Endodermal cell (in vitro differentiated cells): ENCODE measurements around the gene FPR1. TPM values are rescaled to one million over a fixed set of nuclear protein-coding genes. Genes with fewer than 3 reads are reported as not detected.

Source experiments
- DNase-seq: peaks from one replicate; pipeline ENCODE4 v3.0.0-alpha.2; 2017
- H3K27ac ChIP-seq: 2 replicates; pipeline ENCODE4 v1.5.1; 2013; ENCODE audit warnings: mild to moderate bottlenecking, low read depth, low read length, moderate library complexity
- H3K27me3 ChIP-seq: 2 replicates; pipeline ENCODE4 v1.6.1; 2013; ENCODE audit warnings: mild to moderate bottlenecking, low read length, moderate library complexity; ENCODE audit not compliant: insufficient read depth, control insufficient read depth, poor library complexity, severe bottlenecking
- H3K36me3 ChIP-seq: 2 replicates; pipeline ENCODE4 v1.7.0; 2013; ENCODE audit warnings: mild to moderate bottlenecking, low read length, moderate library complexity; ENCODE audit not compliant: control insufficient read depth, insufficient read depth
- H3K4me1 ChIP-seq: one replicate; pipeline ENCODE4 v1.7.0; 2013; ENCODE audit warnings: low read length; ENCODE audit not compliant: control insufficient read depth, insufficient read depth
- H3K4me3 ChIP-seq: 2 replicates; pipeline ENCODE4 v1.5.1; 2013; ENCODE audit warnings: mild to moderate bottlenecking, low read length, moderate library complexity
- H3K9ac ChIP-seq: 2 replicates; pipeline ENCODE4 v1.6.1; 2013; ENCODE audit warnings: mild to moderate bottlenecking, low read length, moderate library complexity; ENCODE audit not compliant: poor library complexity, severe bottlenecking; ENCODE audit errors: extremely low read depth
- H3K9me3 ChIP-seq: 2 replicates; pipeline ENCODE4 v1.6.1; 2013; ENCODE audit warnings: mild to moderate bottlenecking, low read length, moderate library complexity; ENCODE audit not compliant: control insufficient read depth
- H3K27ac Mint-ChIP-seq: 2 replicates; pipeline ENCODE4 v1.8.0; 2020; ENCODE audit warnings: mixed read lengths
- H3K27me3 Mint-ChIP-seq: 2 replicates; pipeline ENCODE4 v1.8.0; 2021; ENCODE audit warnings: mild to moderate bottlenecking, mixed read lengths; ENCODE audit not compliant: insufficient read depth
- H3K36me3 Mint-ChIP-seq: 2 replicates; pipeline ENCODE4 v1.8.0; 2020; ENCODE audit warnings: low read depth, mixed read lengths
- H3K4me1 Mint-ChIP-seq: 2 replicates; pipeline ENCODE4 v1.8.0; 2020; ENCODE audit warnings: mixed read lengths
- H3K4me3 Mint-ChIP-seq: 2 replicates; pipeline ENCODE4 v1.8.0; 2020; ENCODE audit warnings: mild to moderate bottlenecking, moderate library complexity, mixed read lengths
- H3K9me3 Mint-ChIP-seq: 2 replicates; pipeline ENCODE4 v1.8.0; 2020; ENCODE audit warnings: mild to moderate bottlenecking, mixed read lengths
- CTCF ChIP-seq: fragments of 200-600 bp; sonication (generic); conservative IDR thresholded peaks from 2 replicates; pipeline ENCODE4 v1.5.0; 2021; ENCODE audit warnings: antibody characterized with exemption, mild to moderate bottlenecking
- WGBS, 2 experiments: methylation state at CpG; one replicate each; pipeline versions ENCODE4 v1.1.5 to v1.1.7; 2013; ENCODE audit warnings: missing lambda C conversion rate in 2 of 2, mixed read lengths in 1 of 2; ENCODE audit not compliant: insufficient coverage in 1 of 2, insufficient read length in 1 of 2; 5-methylcytosine and 5-hydroxymethylcytosine counted together
- total RNA-seq, 2 donors: library from RNA; stranded (reverse); fragmentation: NEBNext Ultra II Directional in 1 of 2; extraction: Animal tissue kit (Norgen Biotek cat#: 25700) in 1 of 2; gene quantifications; 2 replicates in 1 of 2; 3 replicates in 1 of 2; pipeline ENCODE4 v1.2.1, GENCODE V29; 2021

FPR1 gene
- total RNA-seq, 2 donors from 2014 or later = not detected

- Mint-ChIP-seq H3K9me3 (no peaks in the 10 kb centered on the region), H3K4me1 (no peaks in the 10 kb centered on the region)
These were observed 8.3 kb downstream of the FPR1 start for GRCh38 chr19:51743405-51743804.

GRCh38 chr19:51742789-51743188 is 8.9 kb downstream of the FPR1 start:
- Histone ChIP-seq H3K27ac (no peak overlapping the region), H3K4me3 (no peak overlapping the region), H3K36me3 (no peaks in the 10 kb centered on the region), H3K9ac (no peak overlapping the region), H3K27me3 (no peaks in the 10 kb centered on the region), H3K4me1 (no peaks in the 10 kb centered on the region), H3K9me3 (no peaks in the 10 kb centered on the region)
- WGBS, 2 experiments = 56 to 77% methylated on average over 3 to 6 of the region's 6 CpGs
- Mint-ChIP-seq H3K27ac (no peak overlapping the region), H3K4me3 (no peak overlapping the region), H3K36me3 (no peaks in the 10 kb centered on the region), H3K9me3 (no peaks in the 10 kb centered on the region), H3K27me3 (peaks cover 12% of the 10 kb centered on the region), H3K4me1 (no peaks in the 10 kb centered on the region)
- TF ChIP-seq CTCF = no peak
- DNase-seq = no peak

More at GRCh38 chr19:51743405-51743804, 8.3 kb downstream of the FPR1 start:
- Histone ChIP-seq H3K27me3 (no peaks in the 10 kb centered on the region), H3K9ac (no peak overlapping the region), H3K9me3 (no peaks in the 10 kb centered on the region), H3K27ac (no peak overlapping the region), H3K4me1 (no peaks in the 10 kb centered on the region), H3K36me3 (no peaks in the 10 kb centered on the region), H3K4me3 (no peak overlapping the region)
- Mint-ChIP-seq H3K36me3 (no peaks in the 10 kb centered on the region), H3K4me3 (no peak overlapping the region), H3K27me3 (peaks cover 12% of the 10 kb centered on the region), H3K27ac (no peak overlapping the region)
- WGBS, 2 experiments = 92 to 100% methylated on average over 2 to 3 of the region's 3 CpGs
- no peak for DNase-seq
- TF ChIP-seq CTCF = no peak

GRCh38 chr19:51740356-51740755 is 11.3 kb downstream of the FPR1 start:
- Histone ChIP-seq H3K27me3 (no peaks in the 10 kb centered on the region), H3K9ac (no peak overlapping the region), H3K4me3 (no peak overlapping the region), H3K27ac (no peak overlapping the region), H3K4me1 (no peaks in the 10 kb centered on the region), H3K36me3 (no peaks in the 10 kb centered on the region), H3K9me3 (no peaks in the 10 kb centered on the region)
- WGBS, 2 experiments = 78 to 87% methylated on average over 5 of the region's 5 CpGs
- Mint-ChIP-seq H3K4me1 (no peaks in the 10 kb centered on the region), H3K9me3 (no peaks in the 10 kb centered on the region), H3K27me3 (peaks cover 14% of the 10 kb centered on the region), H3K27ac (no peak overlapping the region), H3K4me3 (no peak overlapping the region), H3K36me3 (no peaks in the 10 kb centered on the region)
- DNase-seq = no peak
- no peak for TF ChIP-seq CTCF
